ENCODE data around the gene LGI1. TPM values are rescaled to one million over a fixed set of nuclear protein-coding genes. Genes with fewer than 3 reads are reported as not detected.

The LGI1 gene
- total and polyA plus RNA-seq, 2 of the 8 experiments (the other 6 are each of a cell fraction or from before 2014, with no cell fraction given), result 0.15 TPM; not detected in 1

DNA sequence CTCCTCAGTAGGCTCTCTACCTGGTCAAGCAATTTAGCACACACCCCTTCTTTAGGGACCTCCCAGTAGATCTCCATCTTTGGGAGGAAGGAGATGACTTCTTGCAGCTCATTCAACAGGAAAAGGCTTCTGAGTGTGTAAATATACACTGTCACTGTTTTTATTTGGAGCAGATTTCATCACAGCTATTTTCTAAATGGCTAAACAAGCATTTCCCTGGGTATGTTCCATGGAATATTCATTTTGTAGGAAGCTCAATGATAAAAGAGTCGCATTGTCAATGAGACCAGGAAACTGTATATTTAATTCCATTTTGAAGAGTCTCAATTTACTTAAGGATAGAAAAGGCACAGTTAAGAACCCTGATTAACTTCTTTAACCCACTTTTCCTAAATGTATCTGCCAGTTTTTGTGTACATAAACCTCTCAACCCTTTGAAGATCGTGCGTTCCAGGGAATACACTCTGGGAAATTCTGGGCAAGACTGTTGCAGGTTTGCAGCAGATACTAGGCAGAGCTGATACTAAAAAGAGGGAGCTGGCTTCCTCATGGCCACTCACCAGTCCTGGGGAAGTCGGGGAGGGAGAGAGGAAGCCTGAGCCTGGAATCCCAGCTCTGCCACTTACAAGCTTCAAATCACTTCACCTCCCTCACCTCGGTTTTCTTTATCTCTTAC lies 10.1 kb downstream of the LGI1 start:
- Histone ChIP-seq H3K9me3 (ENCODE audit: insufficient read depth in 2 of 2, low read depth in 1 of 2, low read length in 1 of 2) (no peaks in the 10 kb centered on the region; a peak in 1 of 4 replicates), H3K79me2 (ENCODE audit: control insufficient read depth in 1 of 2, insufficient read depth in 2 of 2, low read length in 2 of 2) (no peaks in the 10 kb centered on the region; a peak in 1 of 4 replicates), H3K4me1 (replicated peaks in 1 of 4; ENCODE audit: control insufficient read depth in 3 of 4, insufficient read depth in 4 of 4, low read length in 3 of 4) (peaks cover 0 to 6% (median 0%) of the 10 kb centered on the region in 4 experiments; a peak in 2 of 7 replicates), H3K23me2 (ENCODE audit: low read depth, low read length) (no peaks in the 10 kb centered on the region), H3K18ac (ENCODE audit: extremely low read depth, low read length) (no peak overlapping the region), H3K79me1 (ENCODE audit: low read depth, low read length) (no peaks in the 10 kb centered on the region), H2BK20ac (ENCODE audit: low read length) (no peak overlapping the region), H3K4ac (replicated peaks; ENCODE audit: insufficient read length, low read depth, low read length) (no peak overlapping the region), H4K5ac (ENCODE audit: insufficient read length, low read depth, low read length) (no peak overlapping the region), H2BK120ac (replicated peaks; ENCODE audit: low read depth, low read length) (no peak overlapping the region), H2BK12ac (ENCODE audit: low read depth, low read length) (no peak overlapping the region), H3K23ac (ENCODE audit: insufficient read length) (no peak overlapping the region), H4K91ac (replicated peaks; ENCODE audit: insufficient read length, low read length) (no peak overlapping the region), H3K4me2 (ENCODE audit: insufficient read depth in 1 of 2, low read depth in 2 of 2, low read length in 2 of 2) (no peak overlapping the region), H2AK5ac (ENCODE audit: low read depth, low read length) (no peak overlapping the region), H3K4me3 (ENCODE audit: extremely low read depth in 1 of 4, insufficient read depth in 2 of 4, low read depth in 3 of 4, low read length in 4 of 4) (no peak overlapping the region), H4K8ac (ENCODE audit: extremely low read depth, insufficient read depth, low read length) (no peak overlapping the region), H3K36me3 (ENCODE audit: control insufficient read depth in 2 of 4, insufficient read depth in 4 of 4, low read length in 3 of 4) (no peaks in the 10 kb centered on the region), H2BK15ac (ENCODE audit: low read length) (no peak overlapping the region), H3K27ac (ENCODE audit: low read depth, low read length) (no peak overlapping the region), H2BK5ac (ENCODE audit: low read depth, low read length) (no peak overlapping the region), H3K56ac (replicated peaks; ENCODE audit: insufficient read length, low read depth, low read length) (no peak overlapping the region), H3K9ac (replicated peaks in 1 of 4; ENCODE audit: extremely low read depth in 1 of 4, low read depth in 3 of 4, low read length in 3 of 4) (no peak overlapping the region), H3K27me3 (replicated peaks in 1 of 4; ENCODE audit: control insufficient read depth in 3 of 4, extremely low read depth in 1 of 4, insufficient read depth in 3 of 4, low read length in 3 of 4) (no peaks in the 10 kb centered on the region), H4K20me1 (replicated peaks in 1 of 2; ENCODE audit: control insufficient read depth in 1 of 2, insufficient read depth in 2 of 2, low read length in 2 of 2) (no peaks in the 10 kb centered on the region), H2AFZ (ENCODE audit: low read length) (no peak overlapping the region), H3K14ac (ENCODE audit: insufficient read length) (no peak overlapping the region)
- FAIRE-seq, result no peak
- 72% methylated on average over 5 of the region's 5 CpGs; no CpG with 5 or more reads in 1 of the 2 experiments for WGBS, 2 experiments (ENCODE audit: extremely low coverage in 1 of 2, insufficient coverage in 1 of 2, insufficient read length in 1 of 2, insufficient replicate concordance in 2 of 2, low coverage in 1 of 2, low lambda C conversion rate in 2 of 2, missing lambda C conversion rate in 1 of 2)
- POLR2A ChIA-PET (ENCODE audit: partially characterized antibody), result interaction anchor here (1.6 kb wide), 1 partner anchor 11 kb away, joined by 3 read pairs; the partner anchor contains the start of gene LGI1
- no peak for DNase-seq (ENCODE audit: low read depth in 1 of 2, low spot score in 2 of 2)
- CTCF ChIA-PET (ENCODE audit: partially characterized antibody), result interaction anchor here (0.6 to 3.4 kb wide), 8 partner anchors 9 to 202 kb away, joined by 3 to 19 read pairs (median 6); partner anchors contain the start of gene LGI1
- TF ChIP-seq SIX5 (IDR thresholded peaks at IDR 0.05; ENCODE audit: low read depth, low read length), result no peak
- no peak for TF ChIP-seq YY1 (IDR thresholded peaks at IDR 0.05; ENCODE audit: low read depth, low read length)
- no peak for TF ChIP-seq CBX5 (IDR thresholded peaks at IDR 0.05; ENCODE audit: low read depth, low read length)
- TF ChIP-seq SP2 (IDR thresholded peaks at IDR 0.05; ENCODE audit: low read length), result no peak
- TF ChIP-seq SIRT6 (IDR thresholded peaks at IDR 0.05; ENCODE audit: low read length), result no peak
- no peak for TF ChIP-seq POU5F1 (IDR thresholded peaks at IDR 0.05; ENCODE audit: low read depth, low read length)
- TF ChIP-seq BACH1 (IDR thresholded peaks at IDR 0.05; ENCODE audit: low read length), result no peak
- TF ChIP-seq CREB1 (IDR thresholded peaks at IDR 0.05), result no peak
- TF ChIP-seq, protein P1, sequence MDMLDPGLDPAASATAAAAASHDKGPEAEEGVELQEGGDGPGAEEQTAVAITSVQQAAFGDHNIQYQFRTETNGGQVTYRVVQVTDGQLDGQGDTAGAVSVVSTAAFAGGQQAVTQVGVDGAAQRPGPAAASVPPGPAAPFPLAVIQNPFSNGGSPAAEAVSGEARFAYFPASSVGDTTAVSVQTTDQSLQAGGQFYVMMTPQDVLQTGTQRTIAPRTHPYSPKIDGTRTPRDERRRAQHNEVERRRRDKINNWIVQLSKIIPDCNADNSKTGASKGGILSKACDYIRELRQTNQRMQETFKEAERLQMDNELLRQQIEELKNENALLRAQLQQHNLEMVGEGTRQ (IDR thresholded peaks at IDR 0.05; ENCODE audit: low read length), result no peak
- TF ChIP-seq KDM1A (IDR thresholded peaks at IDR 0.05; ENCODE audit: borderline replicate concordance, low read length), result no peak
